Measurements from ENCODE around the gene CYP2A7.
"Not testable (repeated sequence)": the region's sequence is repeated elsewhere in the genome, so short reads cannot be mapped to it uniquely, and the experiment has no call there.

GRCh38 chr19:40929942-40930341 lies 47.9 kb upstream of the CYP2A7 start:
- TF ChIP-seq POLR2A, CTCF (IDR thresholded peaks at IDR 0.05): not testable (repeated sequence)
